Measurements from ENCODE around the gene FBXL2. TPM values are rescaled to one million over a fixed set of nuclear protein-coding genes. Genes with fewer than 3 reads are reported as not detected.

The FBXL2 gene
- total RNA-seq, 3 donors from 2014 or later = 0.43 to 5.6 (median 1.2) TPM

DNA sequence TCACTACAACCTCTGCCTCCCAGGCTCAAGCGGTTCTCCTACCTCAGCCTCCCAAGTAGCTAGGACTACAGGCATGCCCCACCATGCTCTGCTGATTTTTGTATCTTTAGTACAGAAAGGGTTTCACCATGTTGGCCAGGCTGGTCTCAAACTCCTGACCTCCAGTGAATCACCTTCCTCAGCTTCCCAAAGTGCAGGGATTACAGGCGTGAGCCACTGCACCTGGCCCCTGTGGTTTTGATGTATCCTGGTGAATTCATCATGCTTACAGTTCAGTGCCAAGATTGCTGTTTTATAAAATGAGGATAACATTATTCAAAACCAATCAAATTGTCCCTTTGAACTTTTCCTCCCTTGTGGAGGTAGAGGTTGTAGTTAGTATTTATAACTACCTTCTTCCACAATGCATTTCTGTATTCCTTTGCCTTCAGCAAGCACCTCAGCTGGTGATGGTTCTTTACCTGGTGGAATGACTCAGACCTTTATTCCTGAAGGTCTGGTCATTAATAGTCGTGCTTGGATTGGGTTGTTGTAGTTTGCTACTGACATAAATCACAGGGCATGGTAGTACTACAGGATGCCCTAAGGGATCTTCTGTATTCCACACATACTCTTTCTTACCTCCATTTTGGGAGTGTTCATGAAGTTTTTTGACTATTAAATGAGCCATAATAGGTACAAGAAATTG is 86.0 kb downstream of the FBXL2 start:
- ATAC-seq (no peak), DNase-seq (no peak)
- Histone ChIP-seq H3K4me3 (no peak overlapping the region), H3K9me3 (no peaks in the 10 kb centered on the region), H3K36me3 (ENCODE audit: low read depth) (no peaks in the 10 kb centered on the region), H3K4me1 (ENCODE audit: low read depth) (no peaks in the 10 kb centered on the region)
- intact Hi-C loops (cut with DNase I, micrococcal nuclease) = no loop called here
- TF ChIP-seq, protein P1, sequence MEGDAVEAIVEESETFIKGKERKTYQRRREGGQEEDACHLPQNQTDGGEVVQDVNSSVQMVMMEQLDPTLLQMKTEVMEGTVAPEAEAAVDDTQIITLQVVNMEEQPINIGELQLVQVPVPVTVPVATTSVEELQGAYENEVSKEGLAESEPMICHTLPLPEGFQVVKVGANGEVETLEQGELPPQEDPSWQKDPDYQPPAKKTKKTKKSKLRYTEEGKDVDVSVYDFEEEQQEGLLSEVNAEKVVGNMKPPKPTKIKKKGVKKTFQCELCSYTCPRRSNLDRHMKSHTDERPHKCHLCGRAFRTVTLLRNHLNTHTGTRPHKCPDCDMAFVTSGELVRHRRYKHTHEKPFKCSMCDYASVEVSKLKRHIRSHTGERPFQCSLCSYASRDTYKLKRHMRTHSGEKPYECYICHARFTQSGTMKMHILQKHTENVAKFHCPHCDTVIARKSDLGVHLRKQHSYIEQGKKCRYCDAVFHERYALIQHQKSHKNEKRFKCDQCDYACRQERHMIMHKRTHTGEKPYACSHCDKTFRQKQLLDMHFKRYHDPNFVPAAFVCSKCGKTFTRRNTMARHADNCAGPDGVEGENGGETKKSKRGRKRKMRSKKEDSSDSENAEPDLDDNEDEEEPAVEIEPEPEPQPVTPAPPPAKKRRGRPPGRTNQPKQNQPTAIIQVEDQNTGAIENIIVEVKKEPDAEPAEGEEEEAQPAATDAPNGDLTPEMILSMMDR (IDR thresholded peaks at IDR 0.05) = no peak

DNA sequence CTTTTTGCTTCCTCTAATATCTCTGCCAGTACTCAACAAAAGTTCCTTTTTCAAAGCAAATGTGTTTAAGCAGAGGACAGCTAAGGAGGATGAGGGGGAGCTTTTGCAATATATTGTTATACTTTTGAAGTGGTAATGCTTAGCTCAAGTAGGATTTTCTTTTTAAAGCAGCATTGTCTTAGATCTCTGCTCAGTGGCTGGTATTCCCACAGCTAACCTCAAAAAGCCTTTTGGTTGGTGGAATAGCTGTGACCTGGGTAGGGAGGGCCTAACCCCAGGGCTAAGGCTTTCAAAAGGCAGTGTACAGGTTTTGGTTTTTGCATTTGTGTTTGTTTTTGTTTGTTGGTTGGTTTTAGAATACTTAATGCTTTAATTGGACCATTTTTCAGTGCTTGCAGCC is 86.8 kb downstream of the FBXL2 start:
- Histone ChIP-seq H3K4me3 (no peak overlapping the region), H3K9me3 (no peaks in the 10 kb centered on the region), H3K4me1 (ENCODE audit: low read depth) (no peaks in the 10 kb centered on the region), H3K36me3 (ENCODE audit: low read depth) (no peaks in the 10 kb centered on the region)
- no peak for DNase-seq
- TF ChIP-seq, protein P1 (IDR thresholded peaks at IDR 0.05) = no peak
- intact Hi-C loops (cut with DNase I, micrococcal nuclease) = no loop called here
- no peak for ATAC-seq

DNA sequence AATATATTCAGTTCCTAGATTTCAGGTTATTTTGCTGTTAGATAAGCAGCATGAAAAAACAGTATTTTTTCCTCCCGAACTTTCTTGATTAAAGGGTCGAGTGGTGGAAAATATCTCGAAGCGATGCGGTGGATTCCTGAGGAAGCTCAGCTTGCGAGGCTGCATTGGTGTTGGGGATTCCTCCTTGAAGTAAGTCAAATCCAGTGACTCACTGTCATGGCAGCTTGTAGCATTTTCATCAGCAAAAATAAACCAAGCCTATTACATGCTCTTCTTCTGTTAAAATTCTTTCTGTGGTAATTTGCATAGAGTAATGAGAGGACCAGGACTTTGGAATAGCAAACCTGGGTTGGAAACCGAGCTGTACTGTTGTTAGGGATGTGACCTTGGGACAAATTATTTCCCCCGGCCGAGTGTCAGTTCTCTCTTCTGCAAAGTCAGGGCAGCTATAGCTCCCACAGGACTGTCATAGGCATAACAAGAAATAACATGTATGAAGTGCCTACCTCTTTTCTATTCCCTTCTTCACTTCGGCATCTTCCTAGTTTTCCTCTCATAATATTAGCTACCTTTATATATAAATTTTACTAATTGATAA is 87.4 kb downstream of the FBXL2 start:
- ATAC-seq (no peak), DNase-seq (no peak)
- H3K4me1 ChIP-seq (ENCODE audit: low read depth) = no peaks in the 10 kb centered on the region
- no peaks in the 10 kb centered on the region for H3K36me3 ChIP-seq (ENCODE audit: low read depth)
- no peak overlapping the region for H3K4me3 ChIP-seq
- H3K9me3 ChIP-seq = no peaks in the 10 kb centered on the region
- TF ChIP-seq, protein P1 (IDR thresholded peaks at IDR 0.05) = no peak
- intact Hi-C loops (cut with DNase I, micrococcal nuclease) = no loop called here

DNA sequence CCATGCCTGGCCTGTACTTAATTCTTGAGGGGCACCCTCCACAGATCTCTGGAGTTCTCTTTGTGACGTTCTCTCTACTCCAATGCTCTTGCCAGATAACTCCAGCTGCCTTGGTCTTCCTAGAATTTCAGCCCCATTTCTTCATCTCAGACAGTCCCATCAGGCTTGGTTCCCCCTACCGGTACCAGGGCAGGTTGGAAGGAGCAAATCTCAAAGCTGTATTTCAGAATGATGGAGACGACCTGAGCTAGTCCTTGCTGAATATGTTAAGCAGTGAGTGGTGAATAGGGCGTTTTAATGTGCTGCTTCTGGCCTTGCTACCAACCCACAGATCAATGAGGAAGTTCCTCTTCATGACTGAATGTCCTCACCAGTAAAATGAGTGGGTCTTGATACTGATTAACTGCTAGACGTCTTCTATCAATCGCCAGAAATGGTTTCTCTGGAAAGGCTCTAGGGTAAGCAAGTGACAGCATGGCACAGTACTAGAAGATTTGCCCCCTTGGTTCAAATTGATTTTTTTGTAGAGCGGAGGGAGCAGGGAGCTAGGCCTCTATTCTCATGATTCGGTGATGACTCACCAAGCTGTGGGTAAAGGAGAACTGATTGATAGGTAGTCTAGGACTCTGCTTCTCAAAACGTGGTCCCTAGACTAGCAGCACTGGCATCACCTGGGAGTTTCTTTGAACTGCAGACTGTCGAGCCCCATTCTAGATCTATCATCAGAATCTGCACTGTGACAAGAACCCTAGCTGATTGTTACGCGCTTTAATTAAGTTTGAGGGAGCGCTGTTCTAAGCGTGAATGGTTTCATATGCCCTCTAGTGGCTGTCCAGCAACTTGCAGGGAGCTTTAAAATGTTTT is 95.2 kb downstream of the FBXL2 start:
- Histone ChIP-seq H3K4me1 (ENCODE audit: low read depth) (no peaks in the 10 kb centered on the region), H3K4me3 (no peak overlapping the region), H3K36me3 (ENCODE audit: low read depth) (no peaks in the 10 kb centered on the region), H3K9me3 (no peaks in the 10 kb centered on the region)
- intact Hi-C loops (cut with DNase I, micrococcal nuclease) = loop anchor here (5.0 kb wide), 1 partner anchor 240 kb away; no protein-coding TSS in a partner anchor
- TF ChIP-seq, protein P1 (IDR thresholded peaks at IDR 0.05) = peak; percentile 68
- ATAC-seq = peak; percentile 81
- DNase-seq = peak in 1 of 3 donors; percentile 71

DNA sequence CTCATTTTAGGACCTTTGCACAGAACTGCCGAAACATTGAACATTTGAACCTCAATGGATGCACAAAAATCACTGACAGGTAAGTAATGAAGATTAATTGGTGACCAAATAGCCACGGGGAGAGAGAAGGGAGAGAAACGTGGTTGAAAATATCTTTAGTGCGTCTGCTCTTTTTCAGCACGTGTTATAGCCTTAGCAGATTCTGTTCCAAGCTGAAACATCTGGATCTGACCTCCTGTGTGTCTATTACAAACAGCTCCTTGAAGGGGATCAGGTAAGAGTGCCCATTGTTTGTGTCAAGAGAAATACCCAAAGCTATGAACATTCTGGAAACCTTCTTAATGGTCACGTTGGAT is 95.8 kb downstream of the FBXL2 start:
- Histone ChIP-seq H3K4me3 (no peak overlapping the region), H3K36me3 (ENCODE audit: low read depth) (no peaks in the 10 kb centered on the region), H3K9me3 (no peaks in the 10 kb centered on the region), H3K4me1 (ENCODE audit: low read depth) (no peaks in the 10 kb centered on the region)
- intact Hi-C loops (cut with DNase I, micrococcal nuclease) = loop anchor here (5.0 kb wide), 1 partner anchor 241 kb away; no protein-coding TSS in a partner anchor
- DNase-seq = no peak
- TF ChIP-seq, protein P1 (IDR thresholded peaks at IDR 0.05) = no peak
- no peak for ATAC-seq

Data from mucosa of descending colon (tissue), 3 donors.